Mucosa of stomach (tissue), 1 donor: ENCODE results near the gene RINL.
A peak's percentile ranks its signal among the peaks of the same experiment; 100 is the strongest.
"Not testable (repeated sequence)": the region's sequence is repeated elsewhere in the genome, so short reads cannot be mapped to it uniquely, and the experiment has no call there.

ENCODE experiments used
- H3K27me3 ChIP-seq: one replicate; pipeline ENCODE4 v1.7.0; 2013; ENCODE audit warnings: mild to moderate bottlenecking, low read length; ENCODE audit not compliant: control insufficient read depth, insufficient read depth
- H3K36me3 ChIP-seq: one replicate; pipeline ENCODE4 v1.7.0; 2013; ENCODE audit warnings: low read length; ENCODE audit not compliant: control insufficient read depth, insufficient read depth
- H3K4me1 ChIP-seq: one replicate; pipeline ENCODE4 v1.7.0; 2013; ENCODE audit warnings: mild to moderate bottlenecking, low read length; ENCODE audit not compliant: control insufficient read depth, insufficient read depth
- H3K4me3 ChIP-seq: one replicate; pipeline ENCODE4 v1.7.0; 2013; ENCODE audit warnings: low read length
- H3K9ac ChIP-seq: one replicate; pipeline ENCODE4 v1.7.0; 2013; ENCODE audit warnings: mild to moderate bottlenecking, low read length, moderate library complexity
- H3K9me3 ChIP-seq: one replicate; pipeline ENCODE4 v1.7.0; 2013; ENCODE audit warnings: mild to moderate bottlenecking, low read length, moderate library complexity; ENCODE audit not compliant: control insufficient read depth
- donor health status: Pancreatic carcinoma.

RINL gene

GRCh38 chr19:38900202-38900629 lies 22.1 kb upstream of the RINL start:
- Histone ChIP-seq H3K9me3 (no peaks in the 10 kb centered on the region), H3K4me3 (peak overlapping the region; percentile 89), H3K36me3 (peaks cover 5% of the 10 kb centered on the region), H3K4me1 (peaks cover 19% of the 10 kb centered on the region), H3K9ac (peak overlapping the region; percentile 88), H3K27me3 (no peaks in the 10 kb centered on the region)

- H3K36me3 ChIP-seq = no peaks in the 10 kb centered on the region
- H3K9me3 ChIP-seq = no peaks in the 10 kb centered on the region
- H3K27me3 ChIP-seq = no peaks in the 10 kb centered on the region
- H3K4me1 ChIP-seq = peaks cover 19% of the 10 kb centered on the region
- H3K9ac ChIP-seq = peak within 1 kb of the TSS; percentile 88
- peak within 1 kb of the TSS; percentile 89 for H3K4me3 ChIP-seq
These were observed 21.5 kb upstream of the RINL start, which contains the start of the genes NFKBIB and SIRT2 for GRCh38 chr19:38899447-38900201. Gene NFKBIB (plus strand): TSS chr19:38899969. CDS start chr19:38900033, 64 bp downstream. Gene SIRT2 (minus strand): TSS chr19:38899618. CDS start chr19:38899521, 97 bp downstream.

- H3K9ac ChIP-seq = peak overlapping the region; percentile 83
- H3K4me3 ChIP-seq = peak overlapping the region; percentile 83
- no peaks in the 10 kb centered on the region for H3K27me3 ChIP-seq
- H3K9me3 ChIP-seq = no peaks in the 10 kb centered on the region
- H3K36me3 ChIP-seq = no peaks in the 10 kb centered on the region
- peaks cover 19% of the 10 kb centered on the region for H3K4me1 ChIP-seq
These were observed 20.8 kb upstream of the RINL start for GRCh38 chr19:38898788-38899446.

- no peaks in the 10 kb centered on the region for H3K9me3 ChIP-seq
- no peaks in the 10 kb centered on the region for H3K27me3 ChIP-seq
- no peak overlapping the region for H3K9ac ChIP-seq
- no peaks in the 10 kb centered on the region for H3K36me3 ChIP-seq
- no peak overlapping the region for H3K4me3 ChIP-seq
- H3K4me1 ChIP-seq = peaks cover 10% of the 10 kb centered on the region
These were observed 16.9 kb upstream of the RINL start for GRCh38 chr19:38894968-38895367.

- H3K36me3 ChIP-seq = no peaks in the 10 kb centered on the region
- H3K4me3 ChIP-seq = no peak overlapping the region
- no peaks in the 10 kb centered on the region for H3K27me3 ChIP-seq
- H3K9me3 ChIP-seq = no peaks in the 10 kb centered on the region
- no peak overlapping the region for H3K9ac ChIP-seq
- H3K4me1 ChIP-seq = peaks cover 4% of the 10 kb centered on the region
These were observed 15.3 kb upstream of the RINL start for GRCh38 chr19:38893341-38893771.

GRCh38 chr19:38892841-38893240 lies 14.8 kb upstream of the RINL start:
- no peak overlapping the region for H3K9ac ChIP-seq
- H3K36me3 ChIP-seq = no peaks in the 10 kb centered on the region
- H3K27me3 ChIP-seq = no peaks in the 10 kb centered on the region
- H3K9me3 ChIP-seq = no peaks in the 10 kb centered on the region
- no peak overlapping the region for H3K4me3 ChIP-seq
- no peaks in the 10 kb centered on the region for H3K4me1 ChIP-seq

GRCh38 chr19:38891771-38892170 lies 13.7 kb upstream of the RINL start:
- no peaks in the 10 kb centered on the region for H3K9me3 ChIP-seq
- H3K9ac ChIP-seq = no peak overlapping the region
- H3K27me3 ChIP-seq = no peaks in the 10 kb centered on the region
- H3K4me1 ChIP-seq = no peaks in the 10 kb centered on the region
- H3K4me3 ChIP-seq = no peak overlapping the region
- H3K36me3 ChIP-seq = no peaks in the 10 kb centered on the region

GRCh38 chr19:38890686-38891085 lies 12.6 kb upstream of the RINL start:
- Histone ChIP-seq H3K27me3 (no peaks in the 10 kb centered on the region), H3K36me3 (no peaks in the 10 kb centered on the region), H3K9me3 (no peaks in the 10 kb centered on the region), H3K9ac (no peak overlapping the region), H3K4me1 (no peaks in the 10 kb centered on the region), H3K4me3 (no peak overlapping the region)

- H3K36me3 ChIP-seq = no peaks in the 10 kb centered on the region
- H3K4me1 ChIP-seq = no peaks in the 10 kb centered on the region
- no peaks in the 10 kb centered on the region for H3K9me3 ChIP-seq
- no peaks in the 10 kb centered on the region for H3K27me3 ChIP-seq
- H3K4me3 ChIP-seq = no peak overlapping the region
- no peak overlapping the region for H3K9ac ChIP-seq
These were observed 11.7 kb upstream of the RINL start for GRCh38 chr19:38889803-38890202.

GRCh38 chr19:38888876-38889275 lies 10.8 kb upstream of the RINL start:
- H3K9ac ChIP-seq = no peak overlapping the region
- no peak overlapping the region for H3K4me3 ChIP-seq
- H3K27me3 ChIP-seq = no peaks in the 10 kb centered on the region
- no peaks in the 10 kb centered on the region for H3K4me1 ChIP-seq
- no peaks in the 10 kb centered on the region for H3K9me3 ChIP-seq
- no peaks in the 10 kb centered on the region for H3K36me3 ChIP-seq

GRCh38 chr19:38884691-38885090 lies 6.6 kb upstream of the RINL start:
- H3K9me3 ChIP-seq, H3K36me3 ChIP-seq, H3K27me3 ChIP-seq, H3K9ac ChIP-seq, H3K4me1 ChIP-seq, H3K4me3 ChIP-seq: not testable (repeated sequence)

GRCh38 chr19:38883286-38883685 lies 5.2 kb upstream of the RINL start:
- H3K9ac ChIP-seq = no peak overlapping the region
- H3K4me1 ChIP-seq = peaks cover 3% of the 10 kb centered on the region
- no peak overlapping the region for H3K4me3 ChIP-seq
- no peaks in the 10 kb centered on the region for H3K36me3 ChIP-seq
- no peaks in the 10 kb centered on the region for H3K9me3 ChIP-seq
- H3K27me3 ChIP-seq = no peaks in the 10 kb centered on the region
